Tibial artery (tissue), 4 donors: Measurements from ENCODE around the gene DYRK4.

ENCODE experiments used
- DNase-seq, 2 donors: peaks; one replicate each; pipeline ENCODE4 v3.0.0-alpha.2; 2019
- H3K27ac ChIP-seq, 2 donors: fragments of 200-600 bp; sonication (generic) in 1 of 2; 1 replicate in 1 of 2; 2 replicates in 1 of 2; pipeline ENCODE4 v1.5.1; 2018 to 2019; ENCODE audit warnings: mild to moderate bottlenecking in 1 of 2
- H3K27me3 ChIP-seq, 2 donors: fragments of 200-600 bp; sonication (generic) in 1 of 2; one replicate each; pipeline versions ENCODE4 v1.5.1 to v1.6.0; 2016 to 2019
- H3K36me3 ChIP-seq, 3 donors: fragments of 200-600 bp; sonication (generic) in 2 of 3; one replicate each; pipeline ENCODE4 v1.5.1; 2016 to 2019; ENCODE audit warnings: mild to moderate bottlenecking in 2 of 3
- H3K4me1 ChIP-seq, 4 donors: fragments of 200-600 bp; sonication (generic) in 2 of 4; 1 replicate in 3 of 4; 2 replicates in 1 of 4; pipeline ENCODE4 v1.5.1; 2016 to 2019
- H3K4me3 ChIP-seq, 2 donors: fragments of 200-600 bp; sonication (generic) in 1 of 2; 1 replicate in 1 of 2; 2 replicates in 1 of 2; pipeline ENCODE4 v1.5.1; 2018 to 2019; ENCODE audit warnings: mild to moderate bottlenecking in 2 of 2
- H3K9me3 ChIP-seq, 3 donors: fragments of 200-600 bp; sonication (generic) in 1 of 3; one replicate each; pipeline ENCODE4 v1.5.1; 2016 to 2019
- intact Hi-C: fragments of 100-400 bp; cut with DNase I; formaldehyde crosslinking; loops from one replicate; pipeline ENCODE4 v1.15.0; 2023; ENCODE audit warnings: low total_unique reads
- TF ChIP-seq, protein P1 (sequence below), 2 experiments: fragments of 200-600 bp in 1 of 2; fragments of 450-650 bp in 1 of 2; IDR thresholded peaks; one replicate each; pipeline ENCODE4 v1.5.1; 2017 to 2019; ENCODE audit warnings: antibody characterized with exemption in 2 of 2, mild to moderate bottlenecking in 1 of 2, moderate library complexity in 1 of 2

DYRK4 gene

DNA sequence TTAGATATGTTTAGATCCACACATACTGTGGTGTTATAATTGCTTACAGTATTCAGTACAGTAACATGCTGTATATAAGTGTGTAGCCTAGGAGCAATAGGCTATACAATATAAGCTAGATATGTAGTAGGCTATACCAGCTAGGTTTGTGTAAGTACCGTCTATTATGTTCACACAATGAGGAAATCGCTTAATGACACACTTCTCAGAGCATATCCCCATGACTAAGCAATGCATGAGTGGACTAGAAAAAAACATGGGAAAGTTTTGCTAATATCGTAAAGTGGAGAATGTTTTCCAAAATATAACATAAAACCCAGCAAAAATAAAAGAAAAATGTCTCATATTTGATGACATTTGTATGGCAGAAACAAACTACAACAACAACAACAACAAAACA is 59.5 kb downstream of the DYRK4 start:
- peaks cover 0 to 3% of the 10 kb centered on the region in 2 donors for H3K27me3 ChIP-seq
- no peak for DNase-seq
- intact Hi-C loops, result loop anchor here (5.0 kb wide), 1 partner anchor 849 kb away; no protein-coding TSS in a partner anchor
- no peak overlapping the region for H3K27ac ChIP-seq
- TF ChIP-seq, protein P1, sequence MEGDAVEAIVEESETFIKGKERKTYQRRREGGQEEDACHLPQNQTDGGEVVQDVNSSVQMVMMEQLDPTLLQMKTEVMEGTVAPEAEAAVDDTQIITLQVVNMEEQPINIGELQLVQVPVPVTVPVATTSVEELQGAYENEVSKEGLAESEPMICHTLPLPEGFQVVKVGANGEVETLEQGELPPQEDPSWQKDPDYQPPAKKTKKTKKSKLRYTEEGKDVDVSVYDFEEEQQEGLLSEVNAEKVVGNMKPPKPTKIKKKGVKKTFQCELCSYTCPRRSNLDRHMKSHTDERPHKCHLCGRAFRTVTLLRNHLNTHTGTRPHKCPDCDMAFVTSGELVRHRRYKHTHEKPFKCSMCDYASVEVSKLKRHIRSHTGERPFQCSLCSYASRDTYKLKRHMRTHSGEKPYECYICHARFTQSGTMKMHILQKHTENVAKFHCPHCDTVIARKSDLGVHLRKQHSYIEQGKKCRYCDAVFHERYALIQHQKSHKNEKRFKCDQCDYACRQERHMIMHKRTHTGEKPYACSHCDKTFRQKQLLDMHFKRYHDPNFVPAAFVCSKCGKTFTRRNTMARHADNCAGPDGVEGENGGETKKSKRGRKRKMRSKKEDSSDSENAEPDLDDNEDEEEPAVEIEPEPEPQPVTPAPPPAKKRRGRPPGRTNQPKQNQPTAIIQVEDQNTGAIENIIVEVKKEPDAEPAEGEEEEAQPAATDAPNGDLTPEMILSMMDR (IDR thresholded peaks at IDR 0.05), result no peak
- H3K9me3 ChIP-seq, result no peaks in the 10 kb centered on the region
- H3K36me3 ChIP-seq, result no peaks in the 10 kb centered on the region
- no peak overlapping the region for H3K4me3 ChIP-seq
- no peaks in the 10 kb centered on the region for H3K4me1 ChIP-seq

DNA sequence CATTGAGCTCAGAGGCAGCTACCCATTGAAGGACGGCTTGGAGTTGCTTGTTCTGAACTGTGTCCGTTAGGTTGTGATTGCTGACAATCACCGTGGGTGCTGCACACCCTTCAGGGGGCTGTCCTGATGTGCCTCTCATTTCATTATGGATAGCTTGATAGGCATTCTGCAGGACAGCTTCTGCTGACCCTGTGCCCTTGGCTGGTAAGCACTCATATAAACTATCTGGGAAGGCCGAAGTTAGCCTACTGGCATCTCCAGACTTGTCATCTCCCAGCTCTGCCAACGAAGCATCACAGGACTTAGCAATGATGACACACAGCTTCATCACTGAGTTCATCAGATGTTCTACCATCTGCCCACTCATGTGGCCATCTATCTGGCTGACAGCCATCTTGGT is 64.5 kb downstream of the DYRK4 start:
- Histone ChIP-seq H3K4me3 (no peak overlapping the region), H3K27ac (no peak overlapping the region), H3K9me3 (no peaks in the 10 kb centered on the region), H3K4me1 (no peaks in the 10 kb centered on the region), H3K27me3 (peaks cover 0 to 3% of the 10 kb centered on the region in 2 donors), H3K36me3 (no peaks in the 10 kb centered on the region)
- intact Hi-C loops, result no loop called here
- DNase-seq, result no peak
- TF ChIP-seq, protein P1 (IDR thresholded peaks at IDR 0.05), result no peak

DNA sequence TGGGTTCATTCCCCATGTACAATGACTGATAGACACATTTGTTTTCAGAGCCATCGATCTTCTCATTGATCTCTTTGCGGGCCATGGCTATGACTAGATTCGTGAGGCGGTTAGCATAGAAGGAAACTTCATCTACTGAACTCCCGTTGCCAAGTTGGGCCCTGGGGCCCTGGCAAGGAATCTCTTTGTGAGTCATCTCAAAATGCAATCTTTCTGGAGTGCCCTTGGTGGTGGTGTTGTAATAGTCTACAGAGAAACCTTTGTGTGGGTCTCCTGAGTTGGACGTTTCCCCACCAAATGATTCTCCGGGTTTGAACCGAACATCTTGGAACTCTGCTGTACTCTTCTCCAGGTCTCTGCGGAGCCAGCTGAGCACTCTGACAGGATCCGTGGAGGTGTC is 66.4 kb downstream of the DYRK4 start:
- TF ChIP-seq, protein P1 (IDR thresholded peaks at IDR 0.05), result no peak
- intact Hi-C loops, result no loop called here
- Histone ChIP-seq H3K27ac (no peak overlapping the region), H3K4me1 (no peaks in the 10 kb centered on the region), H3K4me3 (no peak overlapping the region), H3K27me3 (peaks cover 0 to 5% of the 10 kb centered on the region in 2 donors), H3K9me3 (no peaks in the 10 kb centered on the region), H3K36me3 (no peaks in the 10 kb centered on the region)
- DNase-seq, result no peak

DNA sequence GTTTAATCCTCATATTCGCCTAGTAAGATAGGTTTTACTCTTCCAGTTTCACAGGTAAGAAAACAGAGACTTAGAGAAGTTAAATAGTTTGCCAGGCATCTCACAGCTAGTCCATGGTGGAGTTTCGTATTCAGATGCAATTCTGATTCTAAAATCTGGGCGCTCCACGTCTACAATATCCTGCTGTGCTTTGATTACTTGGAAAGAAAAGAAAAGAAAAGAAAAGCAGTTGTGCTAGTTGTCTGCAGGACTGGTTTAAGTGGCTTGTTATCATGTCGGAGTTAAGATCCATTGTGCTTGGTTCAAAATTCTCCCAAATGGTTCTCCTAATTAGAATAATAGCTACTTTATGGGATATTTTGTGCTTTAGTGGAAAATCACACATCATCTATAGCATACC is 68.3 kb downstream of the DYRK4 start:
- Histone ChIP-seq H3K27me3 (peaks cover 0 to 5% of the 10 kb centered on the region in 2 donors), H3K27ac (no peak overlapping the region), H3K9me3 (no peaks in the 10 kb centered on the region), H3K4me3 (no peak overlapping the region), H3K36me3 (no peaks in the 10 kb centered on the region), H3K4me1 (no peaks in the 10 kb centered on the region)
- TF ChIP-seq, protein P1 (IDR thresholded peaks at IDR 0.05), result no peak
- intact Hi-C loops, result no loop called here
- no peak for DNase-seq

DNA sequence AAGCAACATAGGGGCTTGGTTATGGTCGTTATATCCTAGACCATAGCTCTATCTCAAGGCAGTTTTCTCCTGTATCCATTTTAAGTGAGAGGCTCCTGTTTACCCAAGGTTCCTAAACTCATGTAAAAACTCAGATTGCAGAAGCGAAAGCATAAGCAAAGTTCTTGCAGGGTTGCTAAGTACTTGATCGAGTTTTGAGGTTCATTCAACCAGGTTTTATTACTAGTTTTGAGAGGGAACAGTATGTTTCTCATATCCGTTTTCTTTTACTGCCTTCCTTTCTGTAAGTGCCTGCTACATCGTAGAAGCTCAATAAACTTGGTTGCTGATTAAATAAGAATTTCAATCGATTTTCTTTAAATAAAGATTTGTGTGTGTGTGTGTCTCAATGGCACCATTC is 81.7 kb downstream of the DYRK4 start:
- Histone ChIP-seq H3K36me3 (no peaks in the 10 kb centered on the region), H3K9me3 (no peaks in the 10 kb centered on the region), H3K27me3 (no peaks in the 10 kb centered on the region), H3K4me1 (peaks cover 0 to 6% (median 0%) of the 10 kb centered on the region in 4 donors), H3K4me3 (no peak overlapping the region), H3K27ac (no peak overlapping the region)
- TF ChIP-seq, protein P1 (IDR thresholded peaks at IDR 0.05), result no peak
- no peak for DNase-seq
- intact Hi-C loops, result loop anchor here (10.0 kb wide), 1 partner anchor 109 kb away; the partner anchor contains the start of gene RAD51AP1

DNA sequence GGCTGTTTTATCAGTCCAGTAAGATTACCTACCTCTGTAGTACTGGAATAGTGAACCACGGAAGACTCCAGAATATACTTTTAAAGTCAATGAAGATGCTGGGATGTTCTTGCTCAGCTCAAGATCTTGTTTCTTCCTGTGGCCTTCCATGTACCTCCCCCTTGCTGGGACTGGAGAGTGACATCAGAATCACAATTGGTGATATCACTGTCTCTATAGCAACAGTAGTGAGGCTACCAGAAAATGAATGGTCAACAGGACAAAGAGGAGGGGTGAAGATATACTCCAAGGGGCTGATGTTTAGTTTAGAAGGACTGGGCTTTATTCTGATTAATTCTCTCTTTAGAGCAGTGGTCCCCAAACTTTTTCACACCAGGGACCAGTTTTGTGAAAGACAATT is 83.0 kb downstream of the DYRK4 start:
- no peaks in the 10 kb centered on the region for H3K36me3 ChIP-seq
- H3K4me3 ChIP-seq, result no peak overlapping the region
- TF ChIP-seq, protein P1 (IDR thresholded peaks at IDR 0.05), result no peak
- H3K27ac ChIP-seq, result no peak overlapping the region
- no peak for DNase-seq
- intact Hi-C loops, result loop anchor here (5.0 to 10.0 kb wide), 2 partner anchors 43 to 110 kb away; partner anchors contain the start of gene RAD51AP1
- no peaks in the 10 kb centered on the region for H3K9me3 ChIP-seq
- no peaks in the 10 kb centered on the region for H3K27me3 ChIP-seq
- peaks cover 0 to 12% (median 5%) of the 10 kb centered on the region in 4 donors for H3K4me1 ChIP-seq
